GM23248 (cell line): Measurements from ENCODE around the gene ERFL. TPM values are rescaled to one million over a fixed set of nuclear protein-coding genes. Genes with fewer than 3 reads are reported as not detected.
"Not testable (repeated sequence)": the region's sequence is repeated elsewhere in the genome, so short reads cannot be mapped to it uniquely, and the experiment has no call there.

Source experiments
- DNase-seq: peaks from one replicate; pipeline ENCODE4 v3.0.0-alpha.2; 2015
- H2AFZ ChIP-seq: fragments of 200-600 bp; sonication (generic); 2 replicates; pipeline ENCODE4 v1.6.1; 2016; ENCODE audit warnings: antibody characterized with exemption
- H3F3A ChIP-seq: fragments of 200-600 bp; sonication (generic); 2 replicates; pipeline ENCODE4 v1.6.1; 2016; ENCODE audit warnings: mild to moderate bottlenecking, antibody characterized with exemption, mixed run types; ENCODE audit not compliant: insufficient read depth
- H3K27ac ChIP-seq: fragments of 200-600 bp; sonication (generic); 2 replicates; pipeline ENCODE4 v1.5.1; 2016; ENCODE audit warnings: mild to moderate bottlenecking
- H3K27me3 ChIP-seq: fragments of 200-600 bp; sonication (generic); replicated peaks from 2 replicates; pipeline ENCODE4 v1.6.1; 2016; ENCODE audit warnings: mild to moderate bottlenecking; ENCODE audit not compliant: insufficient read depth
- H3K36me3 ChIP-seq: fragments of 200-600 bp; sonication (generic); 2 replicates; pipeline ENCODE4 v1.6.1; 2016; ENCODE audit warnings: low read depth, mild to moderate bottlenecking
- H3K4me1 ChIP-seq: fragments of 200-600 bp; sonication (generic); 2 replicates; pipeline ENCODE4 v1.6.1; 2016; ENCODE audit warnings: mild to moderate bottlenecking; ENCODE audit not compliant: insufficient read depth
- H3K4me2 ChIP-seq: fragments of 200-600 bp; sonication (generic); one replicate; pipeline ENCODE4 v1.6.1; 2016; ENCODE audit warnings: mild to moderate bottlenecking; ENCODE audit not compliant: unreplicated experiment
- H3K4me3 ChIP-seq: fragments of 200-600 bp; sonication (generic); 2 replicates; pipeline ENCODE4 v1.5.1; 2016; ENCODE audit warnings: mild to moderate bottlenecking
- H3K79me2 ChIP-seq: fragments of 200-600 bp; sonication (generic); 2 replicates; pipeline ENCODE4 v1.6.1; 2016; ENCODE audit warnings: mild to moderate bottlenecking; ENCODE audit not compliant: insufficient read depth
- H3K9ac ChIP-seq: fragments of 200-600 bp; sonication (generic); 2 replicates; pipeline ENCODE4 v1.6.1; 2016; ENCODE audit warnings: mild to moderate bottlenecking
- H3K9me2 ChIP-seq: fragments of 200-600 bp; sonication (generic); 2 replicates; pipeline ENCODE4 v1.6.1; 2016; ENCODE audit warnings: mixed run types, mild to moderate bottlenecking, moderate library complexity; ENCODE audit not compliant: insufficient read depth
- H3K9me3 ChIP-seq: fragments of 200-600 bp; sonication (generic); one replicate; pipeline ENCODE4 v1.6.1; 2017; ENCODE audit warnings: low read depth
- H4K20me1 ChIP-seq: fragments of 200-600 bp; sonication (generic); 2 replicates; pipeline ENCODE4 v1.6.0; 2016; ENCODE audit not compliant: insufficient read depth
- EZH2 ChIP-seq: fragments of 200-600 bp; sonication (generic); IDR thresholded peaks from 2 replicates; pipeline ENCODE4 v1.6.1; 2018; ENCODE audit warnings: antibody characterized with exemption, mild to moderate bottlenecking; ENCODE audit not compliant: insufficient read depth, poor library complexity, severe bottlenecking
- EZH2phosphoT487 ChIP-seq: fragments of 200-600 bp; sonication (generic); IDR thresholded peaks from 2 replicates; pipeline ENCODE4 v1.6.1; 2018; ENCODE audit warnings: antibody characterized with exemption, moderate library complexity, mild to moderate bottlenecking, low read depth; ENCODE audit not compliant: insufficient read depth
- WGBS, 2 experiments: methylation state at CpG; one replicate each; pipeline ENCODE4 v1.1.6; 2015 to 2017; ENCODE audit warnings: low lambda C conversion rate in 2 of 2, low coverage in 1 of 2; ENCODE audit errors: missing lambda C conversion rate in 2 of 2; 5-methylcytosine and 5-hydroxymethylcytosine counted together
- in situ Hi-C: fragments of 300-500 bp; cut with MboI; formaldehyde crosslinking; loops from 2 replicates; pipeline ENCODE4 v1.15.0; 2020
- polyA plus RNA-seq: library from polyadenylated mRNA; unstranded; fragments of >200 nt; fragmentation: Nextera tagmentation; extraction: Ambion mirVana; gene quantifications from 2 replicates; pipeline ENCODE4 v1.2.1, GENCODE V29; 2016
- total RNA-seq: library from RNA; depleted of rRNA; stranded (reverse); fragments of >200 nt; shearing (Covaris generic); gene quantifications from 2 replicates; pipeline ENCODE4 v1.2.3, GENCODE V29; 2014

ERFL gene
- total and polyA plus RNA-seq, 2 experiments from 2014 or later, result not detected

DNA sequence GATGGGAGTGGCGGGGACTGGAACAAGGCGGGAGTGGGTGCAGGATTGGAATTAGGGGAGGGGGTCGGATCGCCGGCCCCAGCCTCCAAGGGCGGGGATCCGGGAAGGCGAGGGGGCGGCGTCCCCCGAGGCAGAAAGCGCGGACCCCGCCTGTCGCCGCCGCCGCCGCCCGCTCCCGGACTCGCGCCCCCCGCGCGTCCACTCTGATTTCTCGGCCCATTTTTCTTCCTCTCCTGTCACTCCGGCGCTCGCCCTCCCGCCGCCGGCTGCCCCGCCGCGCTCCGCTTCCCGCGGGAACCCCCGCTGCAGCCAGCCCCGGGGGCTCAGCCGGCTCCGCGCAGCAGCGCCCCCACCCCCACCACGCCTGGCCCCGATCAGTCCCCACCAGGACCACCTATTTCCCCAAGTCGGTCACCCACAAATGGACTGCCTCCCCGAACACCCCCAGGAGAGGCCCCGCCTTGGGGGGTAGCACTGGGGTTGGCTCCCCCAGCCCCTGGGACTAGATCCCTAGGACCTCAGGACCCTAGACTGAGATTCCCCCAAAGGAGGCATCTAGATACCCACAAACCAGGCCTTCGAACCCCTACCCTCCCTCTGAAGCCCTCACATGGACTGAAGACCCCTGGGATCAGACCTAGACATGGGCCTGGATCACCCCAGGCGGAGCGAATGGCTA lies 12.6 kb upstream of the ERFL start:
- TF ChIP-seq EZH2phosphoT487, result no peak
- no peak for TF ChIP-seq EZH2
- Histone ChIP-seq H3F3A (no peaks in the 10 kb centered on the region), H3K79me2 (no peaks in the 10 kb centered on the region), H3K27me3 (no peaks in the 10 kb centered on the region), H2AFZ (peak overlapping the region; percentile 86), H3K4me2 (peak overlapping the region; percentile 72), H3K27ac (no peak overlapping the region), H3K9me2 (no peaks in the 10 kb centered on the region), H3K36me3 (no peaks in the 10 kb centered on the region), H3K4me1 (peaks cover 7% of the 10 kb centered on the region), H3K9me3 (no peaks in the 10 kb centered on the region), H3K4me3 (peak overlapping the region; percentile 69), H4K20me1 (no peaks in the 10 kb centered on the region), H3K9ac (peak overlapping the region; percentile 72)
- WGBS, 2 experiments, result 12 to 26% methylated on average over 14 to 53 of the region's 53 CpGs
- in situ Hi-C loops, result no loop called here
- DNase-seq, result no peak

DNA sequence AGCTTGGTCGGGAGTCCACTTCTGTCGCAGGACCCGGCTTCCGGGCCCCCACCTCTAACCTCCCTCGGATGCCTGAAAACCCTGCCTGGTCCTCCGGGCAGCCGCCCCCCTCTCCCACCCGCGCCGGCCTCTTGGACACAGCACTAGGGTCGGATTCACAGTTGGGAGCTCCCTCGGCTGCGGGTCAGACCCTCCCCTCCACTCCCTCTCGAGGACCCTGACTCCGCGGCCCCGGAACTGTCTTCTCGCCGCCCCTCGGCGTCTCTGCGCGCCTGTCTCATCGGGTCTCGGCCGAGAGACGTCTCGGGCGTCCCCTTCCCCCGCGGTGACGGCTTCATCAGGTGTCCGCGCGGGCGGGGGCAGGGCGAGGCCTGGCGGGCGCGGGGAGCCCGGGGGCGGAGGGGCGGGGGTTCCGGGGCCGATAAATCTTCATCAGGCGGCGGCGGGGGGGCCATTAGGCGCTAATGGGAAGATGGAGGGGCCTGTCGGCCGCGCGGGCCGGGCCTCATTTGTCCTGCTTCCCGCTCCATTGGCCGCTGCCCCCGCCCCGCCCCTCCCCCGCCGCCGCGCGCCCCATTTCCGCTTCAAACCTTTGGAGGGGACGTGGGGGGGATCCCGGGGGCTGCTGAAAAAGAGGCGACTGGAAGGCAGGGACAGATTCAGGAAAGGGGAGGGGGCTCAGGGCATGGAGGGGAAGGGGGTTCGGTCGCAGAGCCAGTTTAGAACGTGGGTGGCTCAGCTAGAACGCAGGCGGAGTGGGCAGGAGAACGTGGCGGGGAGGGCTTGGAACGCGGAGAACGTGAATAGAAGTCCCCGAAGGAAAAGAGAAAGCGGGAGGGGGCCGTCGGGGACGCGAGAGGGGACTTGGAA lies 11.8 kb upstream of the ERFL start:
- peak overlapping the region; percentile 72 for H3K4me2 ChIP-seq
- no peaks in the 10 kb centered on the region for H3K36me3 ChIP-seq
- WGBS, 2 experiments, result 5 to 12% methylated on average over 38 to 80 of the region's 83 CpGs
- H3K9me2 ChIP-seq, result no peaks in the 10 kb centered on the region
- peak overlapping the region; percentile 69 for H3K4me3 ChIP-seq
- in situ Hi-C loops, result no loop called here
- H2AFZ ChIP-seq, result peak overlapping the region; percentile 86
- no peaks in the 10 kb centered on the region for H3K27me3 ChIP-seq
- TF ChIP-seq EZH2phosphoT487 (no peak), EZH2 (no peak)
- H3K27ac ChIP-seq, result no peak overlapping the region
- no peaks in the 10 kb centered on the region for H3K9me3 ChIP-seq
- no peaks in the 10 kb centered on the region for H3F3A ChIP-seq
- H3K9ac ChIP-seq, result peak overlapping the region; percentile 72
- H4K20me1 ChIP-seq, result no peaks in the 10 kb centered on the region
- H3K79me2 ChIP-seq, result no peaks in the 10 kb centered on the region
- peak; percentile 52 for DNase-seq
- H3K4me1 ChIP-seq, result peaks cover 7% of the 10 kb centered on the region

DNA sequence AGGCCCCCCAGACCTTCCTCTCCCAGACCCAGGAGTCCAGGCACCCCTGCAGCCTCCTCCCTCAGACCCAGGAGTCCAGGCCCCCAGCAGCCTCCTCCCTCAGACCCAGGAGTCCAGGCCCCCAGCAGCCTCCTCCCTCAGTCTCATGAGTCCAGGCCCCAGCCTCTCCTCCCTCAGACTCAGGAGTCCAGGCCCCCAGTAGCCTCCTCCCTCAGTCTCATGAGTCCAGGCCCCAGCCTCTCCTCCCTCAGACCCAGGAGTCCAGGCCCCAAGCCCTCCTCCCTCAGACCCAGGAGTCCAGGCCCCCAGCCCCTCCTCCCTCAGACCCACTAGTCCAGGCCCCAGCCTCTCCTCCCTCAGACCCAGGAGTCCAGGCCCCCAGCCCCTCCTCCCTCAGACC lies 11.0 kb upstream of the ERFL start:
- H3K4me1 ChIP-seq, H3F3A ChIP-seq, H3K4me2 ChIP-seq, H3K9me3 ChIP-seq, H2AFZ ChIP-seq, DNase-seq, H3K4me3 ChIP-seq, H3K36me3 ChIP-seq, in situ Hi-C loops, H3K27ac ChIP-seq, H3K79me2 ChIP-seq, H3K9me2 ChIP-seq, H3K9ac ChIP-seq, H4K20me1 ChIP-seq, H3K27me3 ChIP-seq: not testable (repeated sequence)

DNA sequence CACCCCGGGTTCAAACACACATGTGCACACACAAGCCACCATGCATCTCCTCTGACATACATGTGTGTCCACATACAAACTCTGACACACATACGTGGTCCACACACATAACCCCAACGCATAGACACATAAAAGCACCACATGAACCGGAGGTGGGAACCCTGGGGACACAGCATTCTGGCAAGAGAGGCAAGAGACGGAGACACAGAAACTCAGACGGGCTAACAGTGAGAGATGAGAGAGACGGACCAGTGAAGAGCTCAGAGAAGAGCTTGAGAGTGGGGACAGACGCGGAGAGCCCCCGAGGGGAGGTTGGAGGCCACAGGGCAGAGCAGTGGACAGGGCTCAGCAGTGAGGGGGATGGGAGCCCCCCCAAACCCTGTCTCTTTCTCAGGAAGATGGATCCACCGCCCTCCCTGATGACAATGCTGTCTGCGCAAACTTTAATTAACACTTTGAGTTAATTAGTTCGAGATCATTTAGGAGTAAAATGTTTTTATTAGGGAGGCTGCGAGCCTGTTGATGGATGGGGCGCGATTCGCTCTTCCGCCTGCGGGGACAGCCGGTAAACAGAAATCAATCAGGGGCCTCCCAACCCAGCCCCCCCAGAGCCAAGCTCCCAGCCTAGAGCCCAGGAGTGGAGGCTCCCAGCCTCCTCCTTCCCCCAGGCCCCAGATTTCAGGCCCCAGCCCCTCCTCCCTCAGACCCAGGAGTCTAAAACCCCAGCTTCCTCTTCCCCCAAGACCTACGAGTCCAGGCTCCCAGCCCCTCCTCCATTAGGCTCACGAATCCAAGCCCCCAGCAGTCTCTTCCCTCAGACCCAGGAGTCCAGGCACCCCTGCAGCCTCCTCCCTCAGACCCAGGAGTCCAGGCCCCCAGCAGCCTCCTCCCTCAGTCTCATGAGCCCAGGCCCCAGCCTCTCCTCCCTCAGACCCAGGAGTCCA lies 9.5 kb upstream of the ERFL start:
- no peaks in the 10 kb centered on the region for H3F3A ChIP-seq
- H3K27me3 ChIP-seq, result 0 out of 2 replicates have a peak, but pooled peaks cover 11% of the 10 kb centered on the region
- no peaks in the 10 kb centered on the region for H4K20me1 ChIP-seq
- no peaks in the 10 kb centered on the region for H3K9me3 ChIP-seq
- H3K36me3 ChIP-seq, result no peaks in the 10 kb centered on the region
- H2AFZ ChIP-seq, result no peak overlapping the region
- WGBS, 2 experiments, result 82 to 83% methylated on average over 22 of the region's 22 CpGs
- no peak overlapping the region for H3K4me2 ChIP-seq
- H3K9ac ChIP-seq, result no peak overlapping the region
- no peak overlapping the region for H3K4me3 ChIP-seq
- peaks cover 7% of the 10 kb centered on the region for H3K4me1 ChIP-seq
- DNase-seq, result no peak
- TF ChIP-seq EZH2phosphoT487 (no peak), EZH2 (no peak)
- in situ Hi-C loops, result no loop called here
- no peaks in the 10 kb centered on the region for H3K9me2 ChIP-seq
- H3K79me2 ChIP-seq, result no peaks in the 10 kb centered on the region
- no peak overlapping the region for H3K27ac ChIP-seq
